IMR-90 (cell line): Measurements from ENCODE around the gene ZBTB7B. TPM values are rescaled to one million over a fixed set of nuclear protein-coding genes. Genes with fewer than 3 reads are reported as not detected.
A peak's percentile ranks its signal among the peaks of the same experiment; 100 is the strongest.

Source experiments
- ATAC-seq: fragments of 200-7000 bp; cut with Tn5 transposase; 2 replicates; pipeline ENCODE4 v1.9.1; 2020; ENCODE audit warnings: low read depth, mild to moderate bottlenecking, moderate library complexity
- BruUV-seq: library from RNA; stranded (reverse); fragments of 400-500 nt; replicated peaks from 2 replicates; lab custom pipeline; 2021; lab: Mats Ljungman, UMichigan
- CTCF ChIA-PET: fragments of 300-600 bp; formaldehyde crosslinking; extraction: SDS; loops from one replicate; lab custom pipeline; 2021; ENCODE audit warnings: antibody characterized with exemption; lab: Yijun Ruan, JAX
- POLR2A ChIA-PET: fragments of 300-600 bp; sonication (Branson Sonifier 250); formaldehyde crosslinking; loops from one replicate; lab custom pipeline; 2022; ENCODE audit warnings: antibody characterized with exemption; ENCODE audit not compliant: unreplicated experiment; lab: Charles Lee
- DNase-seq: peaks from one replicate; pipeline ENCODE4 v3.0.0; 2013
- H2AFZ ChIP-seq: replicated peaks from 2 replicates; pipeline ENCODE3; 2013; ENCODE audit warnings: low read length, mild to moderate bottlenecking; ENCODE audit not compliant: poor library complexity
- H2AK5ac ChIP-seq: 2 replicates; pipeline ENCODE4 v1.6.1; 2013; ENCODE audit warnings: low read depth, low read length, inconsistent platforms
- H2AK9ac ChIP-seq: replicated peaks from 2 replicates; pipeline ENCODE3; 2013; ENCODE audit warnings: mild to moderate bottlenecking, low read depth, low read length, moderate library complexity; ENCODE audit not compliant: poor library complexity
- H2BK120ac ChIP-seq: 2 replicates; pipeline ENCODE4 v1.6.1; 2013; ENCODE audit warnings: low read depth, low read length, inconsistent platforms
- H2BK15ac ChIP-seq: 3 replicates; pipeline ENCODE4 v1.6.1; 2013; ENCODE audit warnings: low read depth, low read length, inconsistent platforms
- H2BK20ac ChIP-seq: 2 replicates; pipeline ENCODE4 v1.6.1; 2013; ENCODE audit warnings: low read depth, mild to moderate bottlenecking, inconsistent platforms, low read length, moderate library complexity
- H2BK5ac ChIP-seq: 2 replicates; pipeline ENCODE4 v1.6.1; 2013; ENCODE audit warnings: mild to moderate bottlenecking, low read depth, low read length, inconsistent platforms; ENCODE audit not compliant: poor library complexity, severe bottlenecking
- H3K14ac ChIP-seq: replicated peaks from 2 replicates; pipeline ENCODE4 v1.6.1; 2013; ENCODE audit warnings: low read depth, low read length, inconsistent platforms
- H3K18ac ChIP-seq: 2 replicates; pipeline ENCODE4 v1.6.1; 2013; ENCODE audit warnings: low read depth, low read length, control low read depth
- H3K23ac ChIP-seq: 2 replicates; pipeline ENCODE4 v1.6.1; 2013; ENCODE audit warnings: low read depth, low read length, inconsistent platforms
- H3K27ac ChIP-seq: 2 replicates; pipeline ENCODE4 v1.5.1; 2013; ENCODE audit warnings: mild to moderate bottlenecking, control low read depth, low read length; ENCODE audit not compliant: insufficient read depth
- H3K27me3 ChIP-seq: 2 replicates; pipeline ENCODE4 v1.6.1; 2013; ENCODE audit warnings: low read length; ENCODE audit not compliant: control insufficient read depth, insufficient read depth
- H3K36me3 ChIP-seq: 2 replicates; pipeline ENCODE4 v1.6.1; 2013; ENCODE audit warnings: low read length, mixed read lengths; ENCODE audit not compliant: control insufficient read depth, insufficient read depth
- H3K4ac ChIP-seq: 2 replicates; pipeline ENCODE4 v1.6.1; 2013; ENCODE audit warnings: low read depth, low read length, inconsistent platforms
- H3K4me1 ChIP-seq: 2 replicates; pipeline ENCODE4 v1.6.1; 2013; ENCODE audit warnings: low read length, mixed read lengths; ENCODE audit not compliant: control insufficient read depth, insufficient read depth
- H3K4me2 ChIP-seq: 2 replicates; pipeline ENCODE4 v1.6.1; 2013; ENCODE audit warnings: low read depth, mild to moderate bottlenecking, control low read depth, low read length, moderate library complexity
- H3K4me3 ChIP-seq: 2 replicates; pipeline ENCODE4 v1.5.1; 2013; ENCODE audit warnings: low read depth, mild to moderate bottlenecking, control low read depth, low read length, moderate library complexity; ENCODE audit not compliant: insufficient read depth
- H3K56ac ChIP-seq: 2 replicates; pipeline ENCODE4 v1.6.1; 2013; ENCODE audit warnings: low read length, inconsistent platforms; ENCODE audit not compliant: insufficient read depth; ENCODE audit errors: extremely low read depth
- H3K79me1 ChIP-seq, 2 experiments: 2 replicates each; pipeline ENCODE4 v1.6.1; 2013; ENCODE audit warnings: low read length in 2 of 2, inconsistent platforms in 1 of 2, low read depth in 1 of 2
- H3K9ac ChIP-seq: 2 replicates; pipeline ENCODE4 v1.6.1; 2013; ENCODE audit warnings: low read depth, low read length, control low read depth
- H3K9me1 ChIP-seq: 2 replicates; pipeline ENCODE4 v1.6.1; 2013; ENCODE audit warnings: low read length, inconsistent platforms; ENCODE audit not compliant: insufficient read depth
- H3K9me3 ChIP-seq: 2 replicates; pipeline ENCODE4 v1.6.1; 2013; ENCODE audit warnings: low read length; ENCODE audit not compliant: control insufficient read depth, insufficient read depth
- H4K20me1 ChIP-seq: 2 replicates; pipeline ENCODE4 v1.6.1; 2013; ENCODE audit warnings: low read length, inconsistent platforms; ENCODE audit not compliant: insufficient read depth
- H4K5ac ChIP-seq: 2 replicates; pipeline ENCODE4 v1.6.1; 2013; ENCODE audit warnings: mild to moderate bottlenecking, low read depth, low read length, control low read depth
- H4K8ac ChIP-seq, 2 experiments: 2 replicates each; pipeline ENCODE4 v1.6.1; 2013; ENCODE audit warnings: low read depth in 2 of 2, low read length in 2 of 2, control low read depth in 1 of 2, inconsistent platforms in 1 of 2
- H4K91ac ChIP-seq: 2 replicates; pipeline ENCODE4 v1.6.1; 2013; ENCODE audit warnings: low read depth, low read length, inconsistent platforms; ENCODE audit not compliant: insufficient read depth
- BHLHE40 ChIP-seq: fragments of 150-350 bp; IDR thresholded peaks from 2 replicates; pipeline ENCODE4 v1.6.1; 2016; ENCODE audit warnings: mild to moderate bottlenecking, low read depth, low read length
- CEBPB ChIP-seq: IDR thresholded peaks from 2 replicates; pipeline ENCODE4 v1.6.1; 2012; ENCODE audit warnings: low read depth, low read length, improper control_type of control experiment
- CHD1 ChIP-seq: IDR thresholded peaks from 2 replicates; pipeline ENCODE4 v1.6.1; 2012; ENCODE audit warnings: low read depth, low read length, improper control_type of control experiment
- FOS ChIP-seq: fragments of 150-350 bp; IDR thresholded peaks from 2 replicates; pipeline ENCODE4 v1.6.1; 2016; ENCODE audit warnings: low read depth, low read length
- MAFK ChIP-seq: IDR thresholded peaks from 2 replicates; pipeline ENCODE4 v1.6.1; 2012; ENCODE audit warnings: low read depth, low read length, improper control_type of control experiment
- MAZ ChIP-seq: IDR thresholded peaks from 2 replicates; pipeline ENCODE4 v1.6.1; 2012; ENCODE audit warnings: low read depth, mild to moderate bottlenecking, low read length, improper control_type of control experiment, moderate library complexity, borderline replicate concordance
- MXI1 ChIP-seq: IDR thresholded peaks from 2 replicates; pipeline ENCODE4 v1.6.1; 2012; ENCODE audit warnings: low read depth, mild to moderate bottlenecking, low read length, moderate library complexity, borderline replicate concordance
- NFE2L2 ChIP-seq: fragments of 150-350 bp; IDR thresholded peaks from 2 replicates; pipeline ENCODE4 v1.6.1; 2016; ENCODE audit warnings: low read depth, mild to moderate bottlenecking, low read length
- POLR2A ChIP-seq: IDR thresholded peaks from 2 replicates; pipeline ENCODE4 v1.6.1; 2012; ENCODE audit warnings: mild to moderate bottlenecking, low read depth, low read length
- RAD21 ChIP-seq: IDR thresholded peaks from 2 replicates; pipeline ENCODE4 v1.6.1; 2012; ENCODE audit warnings: low read length, improper control_type of control experiment
- RCOR1 ChIP-seq: IDR thresholded peaks from 2 replicates; pipeline ENCODE4 v1.6.1; 2012; ENCODE audit warnings: mild to moderate bottlenecking, low read length, improper control_type of control experiment; ENCODE audit not compliant: insufficient replicate concordance
- RFX5 ChIP-seq: IDR thresholded peaks from 2 replicates; pipeline ENCODE4 v1.8.0; 2012; ENCODE audit warnings: low read depth, mild to moderate bottlenecking, low read length, moderate library complexity
- SMC3 ChIP-seq: fragments of 150-350 bp; IDR thresholded peaks from 2 replicates; pipeline ENCODE4 v1.6.1; 2016; ENCODE audit warnings: low read depth, mild to moderate bottlenecking, antibody characterized with exemption, low read length, moderate library complexity
- WGBS, 2 experiments: methylation state at CpG; one replicate each; pipeline versions ENCODE4 v1.1.5 to v1.1.7; 2013; ENCODE audit warnings: missing lambda C conversion rate in 2 of 2; ENCODE audit not compliant: insufficient read length in 1 of 2; ENCODE audit errors: extremely low coverage in 2 of 2; 5-methylcytosine and 5-hydroxymethylcytosine counted together
- dilution Hi-C: fragments of 300-500 bp; cut with HindIII; formaldehyde crosslinking; loops from one replicate; pipeline ENCODE4 v1.14.3; 2018; ENCODE audit warnings: low sequenced_read_pairs; ENCODE audit not compliant: unreplicated experiment
- in situ Hi-C: fragments of 300-500 bp; cut with MboI; formaldehyde crosslinking; loops from 3 replicates; pipeline ENCODE4 v1.14.3; 2019; ENCODE audit warnings: low sequenced_read_pairs, inconsistent platforms, mixed read lengths
- intact Hi-C: fragments of 100-400 bp; cut with micrococcal nuclease; formaldehyde crosslinking; loops from 2 replicates; pipeline ENCODE4 v1.10.0; 2022
- polyA plus RNA-seq, 3 experiments: library from polyadenylated mRNA; depleted of rRNA; stranded (reverse); fragments of >200 nt; gene quantifications; 2 replicates each; pipeline ENCODE4 v1.2.3, GENCODE V29; 2012; ENCODE audit warnings: low replicate concordance in 1 of 3
- total RNA-seq: library from RNA; depleted of rRNA; stranded (reverse); fragments of >200 nt; gene quantifications from 2 replicates; pipeline ENCODE4 v1.2.3, GENCODE V29; 2012
- TF ChIP-seq, protein P1 (sequence below): fragments of 150-350 bp; IDR thresholded peaks from 2 replicates; pipeline ENCODE4 v1.6.1; 2017; ENCODE audit warnings: mild to moderate bottlenecking, antibody characterized with exemption, low read length, low read depth
- TF ChIP-seq, protein P2 (sequence below): conservative IDR thresholded peaks from 2 replicates; pipeline ENCODE4 v1.5.1; 2012; ENCODE audit warnings: mild to moderate bottlenecking, low read depth, low read length, improper control_type of control experiment

The ZBTB7B gene
- total and polyA plus RNA-seq, 2 of the 4 experiments (the other 2 are of a cell fraction) = 7.7 to 17.4 TPM

DNA sequence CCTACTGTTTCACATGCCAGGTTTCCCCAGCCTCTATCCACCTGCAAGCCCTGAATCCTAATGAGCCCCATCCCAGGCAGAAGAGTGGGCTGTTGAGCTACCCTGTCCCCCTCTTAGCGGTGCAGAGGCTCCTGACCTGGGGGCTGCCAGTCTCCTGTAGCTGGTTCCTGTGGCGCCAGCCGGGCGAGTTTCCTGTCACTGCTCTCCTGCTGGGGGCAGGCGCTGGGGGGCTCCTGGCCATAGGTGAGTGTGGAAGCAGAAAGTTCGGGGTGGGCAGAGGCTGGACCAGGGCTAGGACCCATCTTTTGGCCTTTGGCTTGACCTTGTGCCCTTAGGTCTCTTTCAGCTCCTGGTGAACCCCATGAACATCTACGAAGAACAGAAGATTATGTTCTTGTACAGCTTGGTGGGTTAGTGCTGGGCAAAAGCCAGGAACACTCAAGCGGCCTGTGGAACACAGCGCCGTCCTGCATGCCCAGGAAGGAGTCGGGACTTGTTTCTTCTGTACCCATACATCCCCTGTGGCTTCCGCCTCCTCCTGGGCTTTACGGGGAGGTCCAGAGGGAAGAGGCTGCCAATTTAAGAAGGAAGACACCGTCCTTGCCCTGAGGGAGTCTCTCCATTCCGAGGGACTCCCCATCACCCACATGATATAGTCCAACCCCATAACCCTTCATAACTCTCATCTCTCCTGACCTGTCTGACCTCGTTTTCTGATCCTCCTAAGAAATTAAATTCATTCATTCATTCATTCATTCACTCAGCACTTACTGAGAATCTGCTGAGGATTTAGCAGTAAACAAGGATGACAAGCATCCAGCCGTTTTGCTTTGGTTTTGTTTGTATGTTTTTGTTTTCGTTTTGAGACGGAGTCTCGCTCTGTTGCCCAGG, 32.0 kb downstream of the ZBTB7B start:
- Histone ChIP-seq H3K27ac (no peak overlapping the region), H3K4ac (no peak overlapping the region), H3K56ac (no peak overlapping the region), H3K27me3 (peaks cover 46% of the 10 kb centered on the region), H4K20me1 (no peaks in the 10 kb centered on the region; the same call in 1 of the 2 replicates), H2BK15ac (no peak overlapping the region), H2BK120ac (no peak overlapping the region), H3K9ac (no peak overlapping the region), H3K9me3 (no peaks in the 10 kb centered on the region), H3K9me1 (peaks cover 6% of the 10 kb centered on the region; the same call in 1 of the 2 replicates), H4K5ac (no peak overlapping the region), H3K4me3 (no peak overlapping the region), H2BK20ac (no peak overlapping the region), H3K14ac (no peak overlapping the region), H4K8ac (no peak overlapping the region), H3K18ac (no peak overlapping the region), H3K4me2 (no peak overlapping the region), H2AK5ac (no peak overlapping the region), H2AK9ac (peak overlapping the region; percentile 55), H3K36me3 (no peaks in the 10 kb centered on the region), H3K4me1 (peaks cover 1% of the 10 kb centered on the region; the same call in 1 of the 2 replicates), H4K91ac (no peak overlapping the region), H2BK5ac (no peak overlapping the region), H3K23ac (no peak overlapping the region), H3K79me1 (no peaks in the 10 kb centered on the region), H2AFZ (no peak overlapping the region)
- intact Hi-C loops (no loop called here), dilution Hi-C loops (no loop called here), in situ Hi-C loops (no loop called here)
- no TSS peak for BruUV-seq
- ChIA-PET POLR2A (no interaction called here), CTCF (no interaction called here)
- ATAC-seq (no peak), DNase-seq (no peak)
- 50% methylated on average over 2 of the region's 20 CpGs; no CpG with 5 or more reads in 1 of the 2 experiments for WGBS, 2 experiments
- TF ChIP-seq FOS = no peak
- TF ChIP-seq, protein P1, sequence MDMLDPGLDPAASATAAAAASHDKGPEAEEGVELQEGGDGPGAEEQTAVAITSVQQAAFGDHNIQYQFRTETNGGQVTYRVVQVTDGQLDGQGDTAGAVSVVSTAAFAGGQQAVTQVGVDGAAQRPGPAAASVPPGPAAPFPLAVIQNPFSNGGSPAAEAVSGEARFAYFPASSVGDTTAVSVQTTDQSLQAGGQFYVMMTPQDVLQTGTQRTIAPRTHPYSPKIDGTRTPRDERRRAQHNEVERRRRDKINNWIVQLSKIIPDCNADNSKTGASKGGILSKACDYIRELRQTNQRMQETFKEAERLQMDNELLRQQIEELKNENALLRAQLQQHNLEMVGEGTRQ = no peak
- no peak for TF ChIP-seq MAZ
- TF ChIP-seq BHLHE40 = no peak
- no peak for TF ChIP-seq POLR2A
- no peak for TF ChIP-seq SMC3
- no peak for TF ChIP-seq RCOR1
- no peak for TF ChIP-seq RAD21
- TF ChIP-seq RFX5 = no peak
- TF ChIP-seq NFE2L2 = no peak
- TF ChIP-seq CHD1 = no peak
- no peak for TF ChIP-seq MAFK
- TF ChIP-seq, protein P2, sequence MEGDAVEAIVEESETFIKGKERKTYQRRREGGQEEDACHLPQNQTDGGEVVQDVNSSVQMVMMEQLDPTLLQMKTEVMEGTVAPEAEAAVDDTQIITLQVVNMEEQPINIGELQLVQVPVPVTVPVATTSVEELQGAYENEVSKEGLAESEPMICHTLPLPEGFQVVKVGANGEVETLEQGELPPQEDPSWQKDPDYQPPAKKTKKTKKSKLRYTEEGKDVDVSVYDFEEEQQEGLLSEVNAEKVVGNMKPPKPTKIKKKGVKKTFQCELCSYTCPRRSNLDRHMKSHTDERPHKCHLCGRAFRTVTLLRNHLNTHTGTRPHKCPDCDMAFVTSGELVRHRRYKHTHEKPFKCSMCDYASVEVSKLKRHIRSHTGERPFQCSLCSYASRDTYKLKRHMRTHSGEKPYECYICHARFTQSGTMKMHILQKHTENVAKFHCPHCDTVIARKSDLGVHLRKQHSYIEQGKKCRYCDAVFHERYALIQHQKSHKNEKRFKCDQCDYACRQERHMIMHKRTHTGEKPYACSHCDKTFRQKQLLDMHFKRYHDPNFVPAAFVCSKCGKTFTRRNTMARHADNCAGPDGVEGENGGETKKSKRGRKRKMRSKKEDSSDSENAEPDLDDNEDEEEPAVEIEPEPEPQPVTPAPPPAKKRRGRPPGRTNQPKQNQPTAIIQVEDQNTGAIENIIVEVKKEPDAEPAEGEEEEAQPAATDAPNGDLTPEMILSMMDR = no peak
- TF ChIP-seq MXI1 = no peak
- no peak for TF ChIP-seq CEBPB
